GM12878 (cell line): ENCODE measurements around the gene GTPBP3. TPM values are rescaled to one million over a fixed set of nuclear protein-coding genes. Genes with fewer than 3 reads are reported as not detected.

Source experiments
- CEBPZ ChIP-seq: fragments of 150-350 bp; IDR thresholded peaks from 2 replicates; pipeline ENCODE4 v1.6.1; 2016; ENCODE audit warnings: low read depth, low read length
- E2F8 ChIP-seq: fragments of 450-650 bp; IDR thresholded peaks from 2 replicates; pipeline ENCODE4 v1.6.1; 2018; ENCODE audit warnings: mild to moderate bottlenecking, low read depth, moderate library complexity; ENCODE audit not compliant: partially characterized antibody
- ETV6 ChIP-seq, 2 experiments: fragments of 450-650 bp in 1 of 2; IDR thresholded peaks in 1 of 2; conservative IDR thresholded peaks in 1 of 2; 2 replicates each; pipeline ENCODE4 v1.6.1; 2014; ENCODE audit warnings: antibody characterized with exemption in 1 of 2, borderline replicate concordance in 1 of 2, low read depth in 1 of 2, mild to moderate bottlenecking in 1 of 2, moderate library complexity in 1 of 2
- PML ChIP-seq: IDR thresholded peaks from 2 replicates; pipeline ENCODE4 v1.6.1; 2012; ENCODE audit warnings: low read length, inconsistent platforms
- polyA plus RNA-seq, 11 experiments: library from polyadenylated mRNA; depleted of rRNA in 4 of 11; unstranded in 6 of 11; stranded (reverse) in 5 of 11; fragments of >200 nt; fragmentation: Nextera tagmentation in 4 of 11; fragmentation: Illumina TruSeq in 1 of 11; extraction: Ambion mirVana in 4 of 11; extraction: Trizol in 1 of 11; gene quantifications; 1 replicate in 1 of 11; 2 replicates in 10 of 11; pipeline versions ENCODE4 v1.2.1 to v1.2.3, GENCODE V29; 2011 to 2016; ENCODE audit warnings: inconsistent platforms in 2 of 11, missing spikeins in 2 of 11, low read depth in 1 of 11
- total RNA-seq, 4 experiments: library from RNA; depleted of rRNA in 3 of 4; stranded (reverse); fragments of >200 nt in 3 of 4; fragmentation: Illumina TruSeq in 1 of 4; extraction: Trizol in 1 of 4; gene quantifications; 2 replicates each; pipeline versions ENCODE4 v1.2.1 to v1.2.3, GENCODE V29; 2013 to 2021

The GTPBP3 gene
- total and polyA plus RNA-seq, 10 of the 15 experiments (the other 5 are each of a cell fraction or from before 2014, with no cell fraction given), result 2.9 to 46.8 (median 15.4) TPM

DNA sequence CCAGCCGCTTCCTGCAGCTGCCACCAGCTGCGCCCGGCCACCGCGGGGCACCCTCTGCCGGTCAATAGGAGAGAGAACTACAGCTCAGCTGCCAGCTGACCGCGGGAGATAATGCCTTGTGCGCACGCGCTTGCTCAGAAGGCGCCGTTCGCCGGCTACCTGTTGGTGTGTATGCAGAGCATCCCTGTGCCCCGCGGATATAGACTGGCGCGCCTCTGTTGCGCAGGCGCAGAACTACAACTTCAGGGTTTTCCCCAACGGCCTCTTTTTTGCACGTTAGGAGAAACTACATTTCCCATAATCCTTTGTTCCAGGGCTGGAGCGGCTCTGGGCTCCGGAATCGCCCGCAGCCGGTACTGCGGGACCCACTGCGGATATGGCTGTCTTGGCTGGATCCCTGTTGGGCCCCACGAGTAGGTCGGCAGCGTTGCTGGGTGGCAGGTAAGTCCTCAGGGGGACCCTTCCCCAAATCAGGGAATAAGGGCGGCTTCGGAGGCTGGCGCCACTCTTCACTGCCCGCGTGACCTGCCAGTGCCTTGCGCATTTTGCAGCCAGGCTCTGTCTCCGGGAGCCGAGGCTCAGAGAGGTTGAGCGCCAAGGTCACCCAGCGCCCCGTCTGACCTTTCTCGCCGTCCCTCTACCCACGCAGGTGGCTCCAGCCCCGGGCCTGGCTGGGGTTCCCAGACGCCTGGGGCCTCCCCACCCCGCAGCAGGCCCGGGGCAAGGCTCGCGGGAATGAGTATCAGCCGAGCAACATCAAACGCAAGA lies 31.7 kb upstream of the GTPBP3 start, which contains the start of gene MRPL34 (continued):
- TF ChIP-seq CEBPZ (no peak), ETV6 (conservative IDR thresholded peaks at IDR 0.05 in 1 of 2, IDR thresholded peaks at IDR 0.05 in 1 of 2; ENCODE audit: borderline replicate concordance in 1 of 2, low read depth in 1 of 2) (no peak), E2F8 (no peak), PML (no peak)
- TF ChIP-seq, all 136 proteins: peak for 48
